Heart right ventricle (tissue), 16 donors: ENCODE data around the gene IER5. TPM values are rescaled to one million over a fixed set of nuclear protein-coding genes. Genes with fewer than 3 reads are reported as not detected.

Experiments used
- ATAC-seq, 8 donors: fragments of 200-7000 bp; cut with Tn5 transposase; one replicate each; pipeline ENCODE4 v1.9.1; 2020; ENCODE audit warnings: mild to moderate bottlenecking in 8 of 8, moderate library complexity in 8 of 8, moderate number of reproducible peaks in 1 of 8
- DNase-seq, 2 donors: peaks; one replicate each; pipeline ENCODE4 v3.0.0-alpha.2; 2020
- H3K27ac ChIP-seq, 10 donors: fragments of 200-600 bp; sonication (generic) in 2 of 10; one replicate each; pipeline versions ENCODE4 v1.5.0 to v1.8.0; 2020 to 2022; ENCODE audit warnings: mild to moderate bottlenecking in 3 of 10
- H3K27me3 ChIP-seq, 7 donors: fragments of 200-600 bp; one replicate each; pipeline ENCODE4 v1.8.0; 2021 to 2022; ENCODE audit warnings: mild to moderate bottlenecking in 2 of 7
- H3K36me3 ChIP-seq, 9 donors: fragments of 200-600 bp; sonication (generic) in 1 of 9; one replicate each; pipeline versions ENCODE4 v1.5.0 to v1.8.0; 2020 to 2022; ENCODE audit warnings: mild to moderate bottlenecking in 2 of 9
- H3K4me1 ChIP-seq, 9 donors: fragments of 200-600 bp; sonication (generic) in 1 of 9; one replicate each; pipeline versions ENCODE4 v1.5.0 to v1.8.0; 2020 to 2022; ENCODE audit warnings: mild to moderate bottlenecking in 4 of 9
- H3K4me3 ChIP-seq, 10 donors: fragments of 200-600 bp; sonication (generic) in 2 of 10; one replicate each; pipeline versions ENCODE4 v1.5.0 to v1.8.0; 2020 to 2022; ENCODE audit warnings: mild to moderate bottlenecking in 7 of 10, moderate library complexity in 2 of 10
- H3K9me3 ChIP-seq, 11 donors: fragments of 200-600 bp in 10 of 11; sonication (generic) in 2 of 11; one replicate each; pipeline versions ENCODE4 v1.5.0 to v1.8.0; 2013 to 2022; ENCODE audit warnings: mild to moderate bottlenecking in 2 of 11, control low read depth in 1 of 11, moderate library complexity in 1 of 11
- WGBS, 2 donors: extraction: QIAGEN DNeasy Blood & Tissue Kit; methylation state at CpG; one replicate each; pipeline ENCODE4 v1.1.7; 2013; ENCODE audit warnings: inconsistent platforms in 1 of 2; 5-methylcytosine and 5-hydroxymethylcytosine counted together
- intact Hi-C, 10 donors: fragments of 100-400 bp; cut with DNase I; formaldehyde crosslinking; loops; one replicate each; pipeline versions ENCODE4 v1.11.1 to v1.14.2; 2022
- polyA plus RNA-seq, 2 donors: library from polyadenylated mRNA; stranded (reverse); fragments of 200-250 nt; gene quantifications; one replicate each; pipeline ENCODE4 v1.2.3, GENCODE V29; 2013
- total RNA-seq, 10 donors: library from RNA; stranded (reverse); fragmentation: NEBNext Ultra II Directional in 3 of 10; extraction: Animal tissue kit (Norgen Biotek cat#: 25700) in 3 of 10; gene quantifications; one replicate each; pipeline versions ENCODE4 v1.2.1 to v1.2.4, GENCODE V29; 2021 to 2023
- TF ChIP-seq, protein P1 (sequence below), 9 donors: fragments of 200-600 bp; sonication (generic) in 2 of 9; IDR thresholded peaks; one replicate each; pipeline versions ENCODE4 v1.5.0 to v1.8.0; 2021 to 2022; ENCODE audit warnings: antibody characterized with exemption in 9 of 9, mild to moderate bottlenecking in 5 of 9, moderate library complexity in 1 of 9
- donor health status: Arrhythmogenic right ventricular cardiomyopathy.
- donor health status: ischemic (EF 13 %, LVEDD 7.1; RV severe dilation, severe dysfunction).
- donor health status: healthy with polysubstance abuse.
- donor health status: DM: no; HTN: yes; CAD: no.
- donor health status: DM: no; HTN: no; CAD: no.
- donor health status: ischemic (EF 25% LVEDD 6.9; RV normal size, moderate dysfunction).
- donor health status: ischemic (EF 25% LVEDD 5.7; RV mildly dilated, moderate dysfunction).
- donor health status: healthy.
- donor health status: DM: yes; HTN: yes; CAD: no.
- donor health status: Ischemic cardiomyopathy.
- donor health status: ischemic (EF 35%, LVEDD 5.7; RV mildly dilated, moderate dysfunction).
- donor health status: nonischemic (EF 11% LVEDD 7.7; RV severe dilation, severe dysfunction).
- donor health status: DM: yes; HTN: yes; CAD: no.
- donor health status: PGD.
- donor health status: ischemic (EF 29% LVEDD 5.4; RV normal size, mild dysfunction).
- donor health status: nonischemic (EF 23%, LVEDD 6.1; RV moderate dilation, normal function).

IER5 gene
- total and polyA plus RNA-seq, 12 donors, result 10.7 to 87.5 (median 18.7) TPM

DNA sequence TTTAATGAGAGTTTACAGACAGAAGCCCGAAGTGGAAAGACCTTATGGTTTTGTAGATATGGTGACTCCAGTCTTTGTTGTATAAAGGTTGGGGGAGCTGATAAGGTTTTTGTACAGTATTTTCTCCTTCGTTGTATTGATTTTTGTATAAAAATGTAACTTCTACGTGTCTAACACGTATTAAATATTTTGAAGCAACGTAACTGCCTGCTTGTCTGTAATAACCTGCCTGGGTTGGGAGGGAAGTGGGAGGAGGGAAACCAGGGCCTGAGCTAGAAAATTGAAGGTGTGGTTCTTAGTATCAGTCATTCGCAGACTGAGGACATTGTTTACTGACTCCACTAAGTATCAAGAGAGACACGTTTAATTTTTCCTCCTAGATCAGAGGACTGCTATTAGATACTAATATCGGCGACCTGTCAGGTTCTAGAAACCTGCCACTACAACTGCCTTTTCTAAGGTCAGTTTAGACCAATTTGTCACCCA is 2.2 kb downstream of the IER5 start:
- H3K36me3 ChIP-seq, result peaks cover 0 to 27% (median 0%) of the 10 kb centered on the region in 9 donors
- DNase-seq (no peak), ATAC-seq (no peak)
- H3K9me3 ChIP-seq, result no peaks in the 10 kb centered on the region
- intact Hi-C loops, result loop anchor here in 3 of 10 donors (2.0 kb wide), 2 partner anchors 14 to 16 kb away; no protein-coding TSS in a partner anchor
- no peaks in the 10 kb centered on the region for H3K27me3 ChIP-seq
- peak overlapping the region; percentile 89 to 97 (median 94) for H3K27ac ChIP-seq
- TF ChIP-seq, protein P1, sequence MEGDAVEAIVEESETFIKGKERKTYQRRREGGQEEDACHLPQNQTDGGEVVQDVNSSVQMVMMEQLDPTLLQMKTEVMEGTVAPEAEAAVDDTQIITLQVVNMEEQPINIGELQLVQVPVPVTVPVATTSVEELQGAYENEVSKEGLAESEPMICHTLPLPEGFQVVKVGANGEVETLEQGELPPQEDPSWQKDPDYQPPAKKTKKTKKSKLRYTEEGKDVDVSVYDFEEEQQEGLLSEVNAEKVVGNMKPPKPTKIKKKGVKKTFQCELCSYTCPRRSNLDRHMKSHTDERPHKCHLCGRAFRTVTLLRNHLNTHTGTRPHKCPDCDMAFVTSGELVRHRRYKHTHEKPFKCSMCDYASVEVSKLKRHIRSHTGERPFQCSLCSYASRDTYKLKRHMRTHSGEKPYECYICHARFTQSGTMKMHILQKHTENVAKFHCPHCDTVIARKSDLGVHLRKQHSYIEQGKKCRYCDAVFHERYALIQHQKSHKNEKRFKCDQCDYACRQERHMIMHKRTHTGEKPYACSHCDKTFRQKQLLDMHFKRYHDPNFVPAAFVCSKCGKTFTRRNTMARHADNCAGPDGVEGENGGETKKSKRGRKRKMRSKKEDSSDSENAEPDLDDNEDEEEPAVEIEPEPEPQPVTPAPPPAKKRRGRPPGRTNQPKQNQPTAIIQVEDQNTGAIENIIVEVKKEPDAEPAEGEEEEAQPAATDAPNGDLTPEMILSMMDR (IDR thresholded peaks at IDR 0.05), result no peak
- 14 to 17% methylated on average over 9 of the region's 9 CpGs for WGBS, 2 donors
- peaks cover 2 to 69% (median 58%) of the 10 kb centered on the region in 9 donors for H3K4me1 ChIP-seq
- peak overlapping the region; percentile 65 to 94 (median 84) for H3K4me3 ChIP-seq

DNA sequence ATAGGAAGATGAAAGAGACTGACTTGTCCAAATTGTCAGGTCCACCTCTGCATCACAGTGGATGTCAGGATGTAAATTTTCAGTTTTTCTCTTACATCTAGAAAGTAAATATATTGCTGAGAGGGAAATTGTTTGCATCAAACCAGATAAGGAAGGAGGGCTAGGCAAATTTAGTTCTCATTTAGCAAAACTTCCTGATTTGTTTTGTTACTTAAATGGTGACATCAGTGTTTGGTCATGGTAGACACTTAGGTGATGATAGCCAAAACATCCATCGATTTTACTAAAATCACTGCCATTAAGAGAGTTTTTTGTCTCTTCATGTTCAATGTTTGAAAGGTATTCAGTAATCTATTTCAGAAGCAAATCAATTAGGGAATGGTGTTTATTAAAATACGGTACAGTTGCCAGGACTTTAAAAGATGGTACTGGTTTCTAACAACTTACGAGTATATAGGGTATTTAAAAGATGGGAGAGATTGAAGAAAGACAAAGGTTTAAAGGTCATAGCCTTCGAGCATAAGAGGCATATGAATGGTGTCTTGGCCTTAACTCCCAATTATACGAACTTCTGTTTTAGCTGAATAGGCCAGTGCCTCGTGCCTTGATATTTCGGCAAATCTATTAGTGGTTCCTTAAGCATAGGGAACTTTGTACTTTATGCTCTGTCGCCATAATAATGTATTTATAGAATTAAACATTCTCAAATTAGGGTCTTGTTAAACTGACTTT is 3.0 kb downstream of the IER5 start:
- 65 to 68% methylated on average over 8 of the region's 8 CpGs for WGBS, 2 donors
- Histone ChIP-seq H3K4me1 (peaks cover 3 to 76% (median 66%) of the 10 kb centered on the region in 9 donors), H3K36me3 (peaks cover 0 to 27% (median 0%) of the 10 kb centered on the region in 9 donors), H3K27me3 (no peaks in the 10 kb centered on the region), H3K27ac (peak overlapping the region in 7 of 10 donors; percentile 92 to 97 (median 95)), H3K9me3 (no peaks in the 10 kb centered on the region), H3K4me3 (peak overlapping the region in 9 of 10 donors; percentile 65 to 94 (median 83))
- TF ChIP-seq, protein P1 (IDR thresholded peaks at IDR 0.05), result no peak
- intact Hi-C loops, result loop anchor here in 3 of 10 donors (2.0 kb wide), 2 partner anchors 13 to 15 kb away; no protein-coding TSS in a partner anchor
- ATAC-seq (no peak), DNase-seq (no peak)

DNA sequence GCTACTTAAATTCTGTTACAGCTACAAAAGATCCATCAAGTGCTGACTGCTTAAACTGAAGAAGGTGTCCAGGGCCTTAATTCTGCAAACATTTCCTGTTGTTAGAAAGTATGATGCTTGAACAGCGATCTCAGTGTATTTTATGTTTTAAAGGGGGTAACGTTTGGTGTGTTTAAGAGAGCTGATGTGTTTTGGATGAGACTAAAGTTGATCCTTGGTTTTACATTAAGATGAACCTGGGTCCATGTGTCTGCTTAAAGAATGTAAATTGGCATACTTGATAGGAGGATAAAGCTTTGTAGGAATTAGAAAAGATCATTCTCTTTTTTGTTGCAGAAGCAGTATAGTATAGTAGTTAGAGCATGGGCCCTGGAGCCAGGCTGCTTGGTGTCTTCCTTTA is 3.6 kb downstream of the IER5 start:
- Histone ChIP-seq H3K9me3 (no peaks in the 10 kb centered on the region), H3K36me3 (peaks cover 0 to 27% (median 0%) of the 10 kb centered on the region in 9 donors), H3K27me3 (no peaks in the 10 kb centered on the region), H3K27ac (peak overlapping the region in 5 of 10 donors; percentile 92 to 96 (median 95)), H3K4me1 (peaks cover 3 to 77% (median 72%) of the 10 kb centered on the region in 9 donors), H3K4me3 (peak overlapping the region in 7 of 10 donors; percentile 65 to 89 (median 83))
- DNase-seq (no peak), ATAC-seq (no peak)
- TF ChIP-seq, protein P1 (IDR thresholded peaks at IDR 0.05), result no peak
- intact Hi-C loops, result no loop called here
- WGBS, 2 donors, result 51 to 68% methylated on average over 2 of the region's 2 CpGs

DNA sequence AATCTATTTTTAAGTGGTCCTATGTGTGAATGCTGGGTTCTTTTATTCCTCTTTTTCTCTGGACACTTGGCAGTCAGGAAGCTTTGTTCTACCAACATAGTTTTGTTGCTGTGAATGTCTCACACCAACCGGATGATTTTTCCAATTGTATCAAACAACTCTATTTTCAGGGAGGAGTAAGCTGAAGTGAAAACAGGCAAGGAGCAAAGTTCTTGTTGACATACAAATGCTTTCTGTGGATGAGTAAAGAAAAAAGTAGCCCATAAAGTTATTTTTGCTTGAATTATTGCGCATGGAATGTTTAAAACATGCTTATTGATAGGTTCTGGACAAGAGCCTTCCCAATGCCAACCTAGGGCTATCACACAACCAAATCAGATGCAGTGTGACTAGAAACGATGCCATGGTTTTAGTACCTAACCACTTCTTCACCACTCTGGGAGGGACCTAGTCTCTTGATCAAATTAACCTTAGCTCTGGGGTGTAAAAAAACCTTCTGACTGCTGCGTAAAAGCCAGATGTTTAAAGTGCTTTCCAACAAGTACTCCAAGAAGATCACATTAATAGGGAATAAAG is 4.5 kb downstream of the IER5 start:
- WGBS, 2 donors, result 81 to 84% methylated on average over 4 of the region's 4 CpGs
- intact Hi-C loops, result no loop called here
- DNase-seq (no peak), ATAC-seq (no peak)
- peak overlapping the region in 3 of 10 donors; percentile 70 to 95 (median 78) for H3K27ac ChIP-seq
- no peaks in the 10 kb centered on the region for H3K9me3 ChIP-seq
- H3K36me3 ChIP-seq, result peaks cover 0 to 27% (median 0%) of the 10 kb centered on the region in 9 donors
- H3K4me1 ChIP-seq, result peaks cover 3 to 77% (median 72%) of the 10 kb centered on the region in 9 donors
- H3K27me3 ChIP-seq, result no peaks in the 10 kb centered on the region
- H3K4me3 ChIP-seq, result peak overlapping the region in 3 of 10 donors; percentile 65 to 83 (median 72)
- TF ChIP-seq, protein P1 (IDR thresholded peaks at IDR 0.05), result no peak
